ENCODE data around the gene MGLL. TPM values are rescaled to one million over a fixed set of nuclear protein-coding genes. Genes with fewer than 3 reads are reported as not detected.

MGLL gene
- total RNA-seq, 1 experiment from 2014 or later = 0.94 TPM

- Mint-ChIP-seq H3K4me3 (peak overlapping the region; percentile 78), H3K9me3 (no peaks in the 10 kb centered on the region; the same call in 1 of the 2 replicates), H3K27ac (no peak overlapping the region), H3K36me3 (peaks cover 2% of the 10 kb centered on the region), H3K4me1 (peaks cover 12% of the 10 kb centered on the region), H3K27me3 (ENCODE audit: low read depth) (peaks cover 3% of the 10 kb centered on the region)
- POLR2A ChIA-PET = interaction anchor here (1.8 kb wide), 1 partner anchor 151 kb away, joined by 5 read pairs; no protein-coding TSS in a partner anchor
- DNase-seq (ENCODE audit: low spot score) (no peak), ATAC-seq (no peak)
- CTCF ChIA-PET = interaction anchor here (1.2 to 1.9 kb wide), 5 partner anchors 9 to 96 kb away, joined by 3 to 11 read pairs (median 3); no protein-coding TSS in a partner anchor
- no peak for TF ChIP-seq FOXP1 (CRISPR knock-in tag; IDR thresholded peaks at IDR 0.05; ENCODE audit: borderline replicate concordance)
- no peak for TF ChIP-seq PREB (CRISPR knock-in tag; IDR thresholded peaks at IDR 0.05; ENCODE audit: borderline replicate concordance)
- TF ChIP-seq SMAD3 (CRISPR knock-in tag; IDR thresholded peaks at IDR 0.05; ENCODE audit: borderline replicate concordance) = no peak
- TF ChIP-seq HMGXB4 (CRISPR knock-in tag; IDR thresholded peaks at IDR 0.05) = no peak
- no peak for TF ChIP-seq CTCF (IDR thresholded peaks at IDR 0.05)
- no peak for TF ChIP-seq ZNF219 (CRISPR knock-in tag; IDR thresholded peaks at IDR 0.05; ENCODE audit: borderline replicate concordance)
- TF ChIP-seq NFATC4 (CRISPR knock-in tag; IDR thresholded peaks at IDR 0.05) = no peak
These were observed 151.4 kb downstream of the MGLL start for GRCh38 chr3:127670761-127671522.

GRCh38 chr3:127670229-127670559, 152.1 kb downstream of the MGLL start:
- Mint-ChIP-seq H3K36me3 (peaks cover 10% of the 10 kb centered on the region), H3K4me3 (no peak overlapping the region), H3K27ac (no peak overlapping the region), H3K4me1 (peaks cover 12% of the 10 kb centered on the region), H3K9me3 (peaks cover 7% of the 10 kb centered on the region), H3K27me3 (ENCODE audit: low read depth) (peaks cover 3% of the 10 kb centered on the region)
- no peak for DNase-seq (ENCODE audit: low spot score)
- no peak for ATAC-seq
- POLR2A ChIA-PET = no interaction called here
- TF ChIP-seq ZNF121 (CRISPR knock-in tag; IDR thresholded peaks at IDR 0.05) (no peak), E2F5 (CRISPR knock-in tag; IDR thresholded peaks at IDR 0.05) (no peak), MYBL2 (CRISPR knock-in tag; IDR thresholded peaks at IDR 0.05) (no peak), ESRRA (CRISPR knock-in tag; IDR thresholded peaks at IDR 0.05; ENCODE audit: borderline replicate concordance) (no peak), CDX4 (CRISPR knock-in tag; IDR thresholded peaks at IDR 0.05; ENCODE audit: borderline replicate concordance) (no peak), AR (CRISPR knock-in tag; IDR thresholded peaks at IDR 0.05) (no peak), ATF3 (CRISPR knock-in tag; conservative IDR thresholded peaks at IDR 0.05) (no peak)
- CTCF ChIA-PET = interaction anchor here (1.6 to 1.9 kb wide), 2 partner anchors 9 to 95 kb away, joined by 3 to 11 read pairs; no protein-coding TSS in a partner anchor
